HG02610 (cell line): Measurements from ENCODE around the gene KIAA1328.
A peak's percentile ranks its signal among the peaks of the same experiment; 100 is the strongest.
"Not testable (repeated sequence)": the region's sequence is repeated elsewhere in the genome, so short reads cannot be mapped to it uniquely, and the experiment has no call there.

Source experiments
- ATAC-seq: cut with Tn5 transposase; IDR thresholded peaks from one replicate; pipeline ENCODE4 v1.9.1; 2021; ENCODE audit warnings: mild to moderate bottlenecking, moderate library complexity; ENCODE audit not compliant: unreplicated experiment

The KIAA1328 gene

GRCh38 chr18:36828630-36829361 lies at the start of gene KIAA1328, which contains the start of gene TPGS2:
KIAA1328 (plus strand) TSS chr18:36829127; CDS start chr18:36829139, 12 bp downstream.
TPGS2 (minus strand) TSS chr18:36829002; CDS start chr18:36828767, 235 bp downstream.
- peak; percentile 94 for ATAC-seq

GRCh38 chr18:36780748-36781147 lies 48.2 kb upstream of the KIAA1328 start:
- no peak for ATAC-seq

- ATAC-seq, result no peak
Observed at GRCh38 chr18:36782710-36783109, 46.2 kb upstream of the KIAA1328 start.

- no peak for ATAC-seq
Observed at GRCh38 chr18:36783792-36784191, 45.1 kb upstream of the KIAA1328 start.

DNA sequence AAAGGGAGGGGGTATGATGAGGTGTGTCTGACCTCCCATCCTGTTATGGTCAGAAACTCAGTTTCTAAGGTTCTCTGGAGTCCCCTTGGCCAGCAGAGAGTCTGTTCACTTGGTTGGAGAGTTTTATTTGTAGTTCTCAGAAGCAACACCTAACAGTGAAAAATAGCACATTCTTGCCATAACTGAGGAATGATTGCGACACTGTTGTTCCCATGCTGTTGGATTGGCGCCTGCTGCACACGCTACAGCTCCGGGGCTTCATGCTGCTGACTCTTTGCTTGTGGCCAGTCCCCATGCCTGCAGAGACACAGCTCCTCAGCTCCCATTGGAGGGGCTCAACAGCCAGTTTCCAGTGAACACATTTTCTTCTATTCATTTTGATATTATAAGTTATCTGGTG lies 42.2 kb upstream of the KIAA1328 start:
- no peak for ATAC-seq

DNA sequence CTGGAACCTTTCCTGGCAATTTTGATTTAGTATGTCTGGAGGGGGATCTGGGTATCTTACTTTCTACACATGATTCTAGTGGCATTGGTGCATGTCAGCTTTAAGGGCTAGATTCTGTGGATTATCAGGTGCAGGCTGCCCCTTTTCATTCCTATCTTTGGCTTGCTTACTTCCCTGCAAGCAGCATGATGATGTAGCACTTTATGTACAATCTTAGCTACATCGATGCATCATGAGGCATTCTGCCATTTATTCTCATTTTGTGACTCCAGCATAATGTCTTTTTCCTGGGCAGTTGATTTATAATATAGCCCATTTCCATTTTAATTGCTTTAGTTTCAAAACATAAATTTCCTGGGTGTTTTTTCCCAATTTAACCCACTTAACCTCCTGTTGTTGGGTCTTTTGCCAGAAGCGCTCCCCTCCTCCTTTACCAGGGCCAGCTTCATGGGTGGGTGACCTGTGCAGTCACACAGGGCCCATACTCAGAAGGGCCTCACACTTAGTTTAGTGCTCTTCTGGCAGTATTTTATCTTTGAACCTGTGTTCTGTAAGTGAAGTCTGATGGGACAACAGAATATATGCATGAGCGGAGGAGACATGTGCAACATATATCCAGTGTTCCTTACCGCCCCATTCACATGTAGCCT lies 36.2 kb upstream of the KIAA1328 start:
- ATAC-seq, result no peak

DNA sequence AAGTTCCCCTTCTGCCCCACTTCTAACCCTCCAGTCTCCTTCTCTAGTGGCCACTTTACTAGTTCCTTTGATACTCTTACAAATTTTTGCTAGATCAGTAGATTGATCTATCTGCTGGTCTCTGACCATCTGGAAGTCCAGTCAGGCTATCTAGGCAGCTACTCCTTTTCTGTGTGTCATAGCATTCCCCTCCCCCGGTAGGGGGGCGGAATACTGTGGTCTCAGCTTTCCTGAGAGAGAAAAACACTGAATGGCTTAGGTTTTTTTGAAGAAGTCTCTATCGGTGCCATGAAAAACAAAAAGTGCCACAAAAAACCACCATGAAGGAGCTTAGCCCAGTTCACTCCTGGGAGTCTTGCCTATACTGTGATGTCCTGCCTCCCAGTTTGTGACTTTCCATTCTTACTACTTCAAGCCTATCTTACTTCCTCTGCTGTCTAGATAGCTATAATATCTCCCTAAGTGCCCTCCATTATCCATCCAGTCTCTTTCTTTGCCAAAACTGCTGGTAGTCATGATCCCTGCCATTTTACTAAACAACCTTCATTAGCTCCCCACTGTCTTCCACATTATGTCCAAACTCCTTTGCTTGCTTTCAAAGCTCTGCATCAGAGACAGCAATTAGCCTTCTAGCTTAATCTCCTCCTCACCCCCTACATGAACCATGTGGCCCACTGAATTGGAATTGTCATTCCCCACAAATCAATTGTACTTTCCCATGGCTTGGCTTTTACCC lies 30.0 kb upstream of the KIAA1328 start:
- no peak for ATAC-seq

GRCh38 chr18:36805105-36805504 lies 23.8 kb upstream of the KIAA1328 start:
- ATAC-seq, result no peak

- no peak for ATAC-seq
Observed at GRCh38 chr18:36808681-36809080, 20.2 kb upstream of the KIAA1328 start.

- peak; percentile 94 for ATAC-seq
Observed at GRCh38 chr18:36809590-36810381, 19.1 kb upstream of the KIAA1328 start.

DNA sequence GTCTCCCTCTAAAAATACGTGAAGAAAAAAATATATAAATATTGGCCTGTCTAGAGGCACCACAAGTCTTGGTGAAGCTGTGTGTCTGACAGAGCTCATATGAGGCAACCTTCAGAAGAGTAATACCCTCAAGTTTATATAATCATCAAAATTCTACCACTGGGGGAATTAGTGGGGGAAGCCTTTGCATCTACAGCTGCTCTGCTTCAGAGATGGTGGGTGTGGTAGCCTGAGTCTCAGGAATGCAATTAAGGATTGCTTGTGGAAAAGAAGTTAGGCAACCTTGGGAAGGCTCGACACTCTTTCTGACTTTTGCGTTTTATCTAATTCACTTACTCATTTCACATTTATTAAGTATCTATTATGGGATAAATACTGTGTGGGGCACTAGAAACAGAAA lies 17.5 kb upstream of the KIAA1328 start:
- ATAC-seq, result no peak

DNA sequence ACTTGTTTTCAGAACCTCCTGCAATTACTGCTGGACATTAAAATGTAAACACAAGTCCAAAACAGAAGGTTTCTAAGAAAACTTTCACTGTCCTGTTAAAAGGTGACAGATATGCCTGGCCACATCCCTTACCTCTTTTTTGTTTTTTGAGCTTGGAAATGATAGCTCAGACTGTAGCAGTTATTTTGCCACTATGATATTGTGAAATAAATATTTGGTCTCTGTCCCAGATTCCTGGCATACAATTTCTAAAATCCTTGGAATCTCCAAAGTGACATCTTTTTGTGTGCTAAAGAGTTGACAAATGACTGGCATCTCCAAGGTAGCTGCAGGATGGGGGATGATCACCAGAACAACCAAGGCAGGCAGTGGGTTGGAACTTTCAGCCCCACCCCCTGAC lies 17.0 kb upstream of the KIAA1328 start:
- ATAC-seq, result no peak

- no peak for ATAC-seq
Observed at GRCh38 chr18:36812678-36813077, 16.2 kb upstream of the KIAA1328 start.

GRCh38 chr18:36813101-36813775 lies 15.7 kb upstream of the KIAA1328 start:
- no peak for ATAC-seq

- no peak for ATAC-seq
Observed at GRCh38 chr18:36813824-36814223, 15.1 kb upstream of the KIAA1328 start.

DNA sequence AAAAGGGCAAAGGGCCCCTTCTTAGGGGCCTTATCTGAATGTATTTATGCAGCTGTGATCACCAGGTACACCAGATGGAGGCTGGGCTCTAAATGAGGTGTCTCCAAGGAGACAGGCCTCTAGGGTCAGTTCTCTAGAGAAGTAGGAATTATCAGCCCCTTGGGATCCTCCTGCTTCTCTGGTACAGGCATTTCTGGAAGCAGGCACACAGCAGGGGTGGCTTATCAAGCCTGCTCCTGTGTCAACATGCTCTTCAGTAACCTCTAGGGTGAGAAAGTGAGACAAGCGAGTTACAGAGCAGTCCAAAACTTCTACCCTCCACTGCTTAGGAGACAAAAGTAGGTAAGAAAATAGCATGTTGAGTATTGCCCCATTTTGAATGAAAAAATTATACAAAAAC lies 13.9 kb upstream of the KIAA1328 start:
- no peak for ATAC-seq

DNA sequence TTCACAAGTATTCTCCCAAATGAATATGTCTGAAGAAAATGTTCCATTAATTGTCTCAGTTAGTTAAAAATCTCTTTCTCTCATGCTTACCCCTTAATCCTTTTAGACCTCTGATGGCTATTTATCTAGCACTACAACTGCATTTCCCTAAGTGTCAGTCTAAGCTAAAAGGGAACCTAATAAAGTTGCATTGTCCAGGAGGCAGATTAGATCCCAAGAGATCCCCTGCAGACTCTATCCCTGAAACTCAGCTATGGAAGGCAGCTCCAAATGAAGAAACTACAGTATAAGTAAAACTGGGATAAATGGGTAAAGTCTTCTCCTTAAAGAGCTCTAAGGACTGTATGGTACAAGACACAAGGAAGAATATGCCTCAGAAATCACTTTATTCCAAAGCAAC lies 12.8 kb upstream of the KIAA1328 start:
- ATAC-seq, result not testable (repeated sequence)

- no peak for ATAC-seq
Observed at GRCh38 chr18:36817039-36817438, 11.9 kb upstream of the KIAA1328 start.

DNA sequence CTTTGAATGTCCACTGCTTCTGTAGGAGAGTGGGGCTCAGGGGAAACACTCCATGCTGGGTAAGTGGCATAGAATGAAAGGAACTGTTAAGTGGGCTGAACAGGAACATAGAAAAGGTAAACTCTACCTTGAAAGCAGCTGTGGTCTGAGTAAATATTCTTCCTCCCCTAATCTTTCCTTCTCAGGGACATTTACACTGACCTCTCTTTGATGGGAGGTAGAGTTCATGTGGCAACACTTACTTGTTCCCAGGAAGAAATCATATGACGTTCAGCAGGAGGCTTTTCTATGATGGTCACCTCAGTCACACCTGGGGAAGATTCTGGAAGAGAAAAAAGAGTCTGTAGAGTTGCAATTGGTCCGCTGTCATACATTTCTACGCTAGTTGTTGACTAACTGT lies 10.3 kb upstream of the KIAA1328 start:
- ATAC-seq, result no peak

- no peak for ATAC-seq
Observed at GRCh38 chr18:36819621-36820020, 9.3 kb upstream of the KIAA1328 start.
